ENCODE results near the gene GGT6. TPM values are rescaled to one million over a fixed set of nuclear protein-coding genes. Genes with fewer than 3 reads are reported as not detected.

Gene GGT6
- total RNA-seq, 1 experiment from 2014 or later: not detected

- H3K4me1 Mint-ChIP-seq (ENCODE audit: low read depth, unreplicated experiment): no peaks in the 10 kb centered on the region
- intact Hi-C loops (cut with micrococcal nuclease; ENCODE audit: unreplicated experiment): no loop called here
Measured at GRCh38 chr17:4530799-4531730, 29.3 kb downstream of the GGT6 start.

DNA sequence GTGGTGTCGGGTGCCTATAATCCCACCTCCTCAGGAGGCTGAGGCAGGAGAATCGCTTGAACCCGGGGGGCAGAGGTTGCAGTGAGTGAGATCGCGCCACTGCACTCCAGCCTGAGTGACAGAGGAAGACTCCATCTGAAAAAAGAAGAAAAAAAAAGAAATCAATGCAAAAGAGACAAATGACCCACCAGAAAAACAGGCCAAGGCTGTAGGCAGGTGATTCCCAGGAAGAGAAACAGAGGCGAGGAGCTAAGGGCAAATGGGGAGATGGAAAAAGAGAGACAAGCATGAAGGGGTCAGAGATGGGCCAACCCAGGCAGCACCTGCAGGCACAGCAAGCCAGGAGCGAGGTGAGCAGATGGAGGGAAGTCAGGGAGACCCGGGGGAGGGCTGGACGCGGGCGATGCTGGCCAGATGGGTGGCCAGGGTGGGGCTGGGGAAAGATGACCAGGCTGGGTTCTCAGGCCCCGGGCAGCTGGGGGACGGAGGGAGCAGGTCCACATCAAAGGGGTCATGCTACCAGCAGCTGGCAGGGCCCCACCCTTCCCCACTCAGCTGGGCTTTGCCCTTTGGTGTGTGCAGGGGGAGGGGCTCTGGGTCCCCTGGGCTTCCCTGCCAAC is 30.7 kb downstream of the GGT6 start:
- no peaks in the 10 kb centered on the region for H3K36me3 Mint-ChIP-seq (ENCODE audit: insufficient read depth, unreplicated experiment)
- no peak overlapping the region for H3K4me3 Mint-ChIP-seq (ENCODE audit: unreplicated experiment)
- DNase-seq: no peak
- no peaks in the 10 kb centered on the region for H3K4me1 ChIP-seq
- TF ChIP-seq, protein P1, sequence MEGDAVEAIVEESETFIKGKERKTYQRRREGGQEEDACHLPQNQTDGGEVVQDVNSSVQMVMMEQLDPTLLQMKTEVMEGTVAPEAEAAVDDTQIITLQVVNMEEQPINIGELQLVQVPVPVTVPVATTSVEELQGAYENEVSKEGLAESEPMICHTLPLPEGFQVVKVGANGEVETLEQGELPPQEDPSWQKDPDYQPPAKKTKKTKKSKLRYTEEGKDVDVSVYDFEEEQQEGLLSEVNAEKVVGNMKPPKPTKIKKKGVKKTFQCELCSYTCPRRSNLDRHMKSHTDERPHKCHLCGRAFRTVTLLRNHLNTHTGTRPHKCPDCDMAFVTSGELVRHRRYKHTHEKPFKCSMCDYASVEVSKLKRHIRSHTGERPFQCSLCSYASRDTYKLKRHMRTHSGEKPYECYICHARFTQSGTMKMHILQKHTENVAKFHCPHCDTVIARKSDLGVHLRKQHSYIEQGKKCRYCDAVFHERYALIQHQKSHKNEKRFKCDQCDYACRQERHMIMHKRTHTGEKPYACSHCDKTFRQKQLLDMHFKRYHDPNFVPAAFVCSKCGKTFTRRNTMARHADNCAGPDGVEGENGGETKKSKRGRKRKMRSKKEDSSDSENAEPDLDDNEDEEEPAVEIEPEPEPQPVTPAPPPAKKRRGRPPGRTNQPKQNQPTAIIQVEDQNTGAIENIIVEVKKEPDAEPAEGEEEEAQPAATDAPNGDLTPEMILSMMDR (IDR thresholded peaks at IDR 0.05; ENCODE audit: insufficient read depth in 1 of 2, low read depth in 1 of 2, low read length in 1 of 2, severe bottlenecking in 1 of 2, unreplicated experiment in 1 of 2): no peak
- no peaks in the 10 kb centered on the region for H3K27me3 ChIP-seq (replicated peaks; ENCODE audit: control insufficient read depth, insufficient read depth, low read length)
- H3K27ac Mint-ChIP-seq (ENCODE audit: unreplicated experiment): no peak overlapping the region
- intact Hi-C loops (cut with micrococcal nuclease; ENCODE audit: unreplicated experiment): no loop called here
- H3K9me3 ChIP-seq: no peaks in the 10 kb centered on the region
- no peak overlapping the region for H3K4me3 ChIP-seq (ENCODE audit: low read depth, low read length)
- no peaks in the 10 kb centered on the region for H3K36me3 ChIP-seq (ENCODE audit: control insufficient read depth, insufficient read depth, low read length)
- H3K4me1 Mint-ChIP-seq (ENCODE audit: low read depth, unreplicated experiment): no peaks in the 10 kb centered on the region
- no peaks in the 10 kb centered on the region for H3K9me3 Mint-ChIP-seq (ENCODE audit: unreplicated experiment)
- POLR2A ChIA-PET: no interaction called here
- no TSS peak for BruUV-seq (replicated peaks)
- CTCF ChIA-PET: no interaction called here
- H3K27me3 Mint-ChIP-seq (ENCODE audit: insufficient read depth, unreplicated experiment): no peaks in the 10 kb centered on the region

More at GRCh38 chr17:4530799-4531730, 29.3 kb downstream of the GGT6 start:
- Histone ChIP-seq H3K9me3 (no peaks in the 10 kb centered on the region), H3K27me3 (replicated peaks; ENCODE audit: control insufficient read depth, insufficient read depth, low read length) (no peaks in the 10 kb centered on the region), H3K4me3 (ENCODE audit: low read depth, low read length) (no peak overlapping the region), H3K4me1 (no peaks in the 10 kb centered on the region), H3K36me3 (ENCODE audit: control insufficient read depth, insufficient read depth, low read length) (no peaks in the 10 kb centered on the region)
- ChIA-PET CTCF (no interaction called here), POLR2A (no interaction called here)
- no peak overlapping the region for H3K27ac Mint-ChIP-seq (ENCODE audit: unreplicated experiment)
- no peaks in the 10 kb centered on the region for H3K9me3 Mint-ChIP-seq (ENCODE audit: unreplicated experiment)
- DNase-seq: no peak
- TF ChIP-seq, protein P1 (IDR thresholded peaks at IDR 0.05; ENCODE audit: insufficient read depth in 1 of 2, low read depth in 1 of 2, low read length in 1 of 2, severe bottlenecking in 1 of 2, unreplicated experiment in 1 of 2): no peak
- peaks cover 2% of the 10 kb centered on the region for H3K36me3 Mint-ChIP-seq (ENCODE audit: insufficient read depth, unreplicated experiment)
- no TSS peak for BruUV-seq (replicated peaks)
- no peak overlapping the region for H3K4me3 Mint-ChIP-seq (ENCODE audit: unreplicated experiment)
- H3K27me3 Mint-ChIP-seq (ENCODE audit: insufficient read depth, unreplicated experiment): no peaks in the 10 kb centered on the region

DNA sequence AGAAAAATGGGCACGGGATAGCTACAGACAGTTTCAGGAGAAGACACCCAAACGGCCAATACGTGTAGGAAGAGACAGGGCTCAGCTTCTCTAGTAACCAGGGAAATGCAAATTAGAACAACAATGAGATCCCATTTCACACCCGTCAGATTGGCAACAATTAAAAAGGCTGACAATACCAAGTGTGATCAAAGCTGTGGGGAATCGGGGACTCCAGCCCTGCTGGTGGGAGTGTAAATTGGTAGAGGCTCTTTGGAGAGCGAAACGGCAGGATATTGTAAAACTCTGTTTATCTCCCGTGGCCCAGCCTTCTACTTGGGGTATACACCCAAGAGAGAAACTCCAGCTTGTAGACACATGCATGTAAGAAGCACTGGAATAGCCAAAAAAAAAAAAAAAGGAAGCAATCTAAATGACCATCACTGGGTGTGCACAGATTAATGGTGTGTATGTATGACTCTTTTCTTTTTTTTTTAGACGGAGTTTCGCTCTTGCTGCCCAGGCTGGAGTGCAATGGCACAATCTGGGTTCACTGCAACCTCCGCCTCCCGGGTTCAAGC is 32.7 kb downstream of the GGT6 start:
- no peak for DNase-seq
- no peaks in the 10 kb centered on the region for H3K9me3 Mint-ChIP-seq (ENCODE audit: unreplicated experiment)
- no peaks in the 10 kb centered on the region for H3K36me3 ChIP-seq (ENCODE audit: control insufficient read depth, insufficient read depth, low read length)
- H3K9me3 ChIP-seq: no peaks in the 10 kb centered on the region
- no peaks in the 10 kb centered on the region for H3K27me3 ChIP-seq (replicated peaks; ENCODE audit: control insufficient read depth, insufficient read depth, low read length)
- H3K4me1 ChIP-seq: no peaks in the 10 kb centered on the region
- ChIA-PET POLR2A (no interaction called here), CTCF (no interaction called here)
- no peaks in the 10 kb centered on the region for H3K4me1 Mint-ChIP-seq (ENCODE audit: low read depth, unreplicated experiment)
- intact Hi-C loops (cut with micrococcal nuclease; ENCODE audit: unreplicated experiment): no loop called here
- no TSS peak for BruUV-seq (replicated peaks)
- H3K4me3 ChIP-seq (ENCODE audit: low read depth, low read length): no peak overlapping the region
- H3K27ac Mint-ChIP-seq (ENCODE audit: unreplicated experiment): no peak overlapping the region
- TF ChIP-seq, protein P1 (IDR thresholded peaks at IDR 0.05; ENCODE audit: insufficient read depth in 1 of 2, low read depth in 1 of 2, low read length in 1 of 2, severe bottlenecking in 1 of 2, unreplicated experiment in 1 of 2): no peak
- H3K4me3 Mint-ChIP-seq (ENCODE audit: unreplicated experiment): no peak overlapping the region
- no peaks in the 10 kb centered on the region for H3K36me3 Mint-ChIP-seq (ENCODE audit: insufficient read depth, unreplicated experiment)
- H3K27me3 Mint-ChIP-seq (ENCODE audit: insufficient read depth, unreplicated experiment): no peaks in the 10 kb centered on the region

Measured in Caco-2 (cell line).